Choroid plexus epithelial cell (primary cell): ENCODE data around the gene STK33.

Source experiments
- DNase-seq: peaks from one replicate; pipeline ENCODE4 v3.0.0-alpha.2; 2010; ENCODE audit warnings: low read depth
- H3K4me3 ChIP-seq: 2 replicates; pipeline ENCODE4 v1.5.1; 2011; ENCODE audit warnings: low read depth, mild to moderate bottlenecking, control low read depth, low read length, moderate library complexity
- CTCF ChIP-seq: conservative IDR thresholded peaks from 2 replicates; pipeline ENCODE4 v1.5.1; 2011; ENCODE audit warnings: low read depth, mild to moderate bottlenecking, control low read depth, inconsistent platforms, low read length, moderate library complexity

STK33 gene

DNA sequence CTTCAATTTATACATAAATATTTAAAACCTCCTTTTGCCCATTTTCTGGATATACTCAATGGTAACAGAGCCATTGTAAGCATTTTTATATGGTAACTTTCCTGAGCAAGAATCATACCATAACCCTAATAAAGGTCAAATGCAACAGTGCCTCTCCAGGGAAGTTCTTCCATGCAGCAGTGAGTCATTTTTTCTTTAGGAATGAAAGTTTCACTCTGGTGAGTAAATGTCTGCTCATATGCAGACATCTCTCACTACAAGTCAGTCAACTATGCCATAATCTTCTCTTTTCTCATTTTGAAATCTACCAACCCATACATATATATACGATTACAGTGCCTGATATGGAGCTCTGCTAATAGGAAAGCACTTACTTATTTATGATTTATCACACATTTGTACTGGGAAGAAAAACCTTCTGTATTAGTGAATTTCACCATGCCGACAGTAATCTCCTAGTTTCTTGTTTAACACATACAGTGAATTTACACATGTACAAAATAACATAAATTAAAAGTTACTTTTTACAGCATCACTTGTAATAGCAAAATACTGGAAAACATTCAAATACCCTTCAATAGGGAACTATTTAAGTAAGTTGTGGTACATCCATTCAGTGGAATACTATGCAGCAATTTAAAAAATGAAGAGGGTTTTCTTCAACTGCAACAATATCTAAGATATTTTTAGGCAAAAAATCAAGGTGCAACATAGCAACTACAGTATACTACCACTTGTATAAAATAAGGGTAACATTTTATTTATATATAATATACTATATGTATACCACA, 16.0 kb downstream of the STK33 start:
- no peak overlapping the region for H3K4me3 ChIP-seq
- TF ChIP-seq CTCF = no peak
- peak; percentile 25 for DNase-seq

- no peak for DNase-seq
Observed at GRCh38 chr11:8574798-8575197, 19.2 kb downstream of the STK33 start.

DNA sequence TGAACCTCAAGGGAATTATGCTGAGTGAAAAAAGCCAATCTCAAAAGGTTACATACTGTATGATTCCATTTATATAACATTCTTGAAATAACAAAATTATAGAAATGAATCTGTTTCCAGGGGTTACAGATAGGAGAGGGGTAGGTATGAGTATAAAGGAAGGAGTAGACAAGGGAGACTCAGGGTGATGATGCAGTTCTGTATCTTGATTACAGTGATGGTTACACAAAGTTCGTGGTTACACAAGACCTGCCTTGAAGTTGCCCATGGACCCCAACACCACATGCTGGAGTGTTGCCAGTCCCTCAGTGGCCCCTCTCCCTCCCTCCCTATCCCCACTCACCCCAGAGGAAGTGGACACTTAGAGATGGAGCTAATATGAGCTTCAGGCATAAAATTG, 20.3 kb downstream of the STK33 start:
- no peak overlapping the region for H3K4me3 ChIP-seq
- no peak for DNase-seq
- no peak for TF ChIP-seq CTCF

More at GRCh38 chr11:8574798-8575197, 19.2 kb downstream of the STK33 start:
- H3K4me3 ChIP-seq = no peak overlapping the region
- no peak for TF ChIP-seq CTCF

DNA sequence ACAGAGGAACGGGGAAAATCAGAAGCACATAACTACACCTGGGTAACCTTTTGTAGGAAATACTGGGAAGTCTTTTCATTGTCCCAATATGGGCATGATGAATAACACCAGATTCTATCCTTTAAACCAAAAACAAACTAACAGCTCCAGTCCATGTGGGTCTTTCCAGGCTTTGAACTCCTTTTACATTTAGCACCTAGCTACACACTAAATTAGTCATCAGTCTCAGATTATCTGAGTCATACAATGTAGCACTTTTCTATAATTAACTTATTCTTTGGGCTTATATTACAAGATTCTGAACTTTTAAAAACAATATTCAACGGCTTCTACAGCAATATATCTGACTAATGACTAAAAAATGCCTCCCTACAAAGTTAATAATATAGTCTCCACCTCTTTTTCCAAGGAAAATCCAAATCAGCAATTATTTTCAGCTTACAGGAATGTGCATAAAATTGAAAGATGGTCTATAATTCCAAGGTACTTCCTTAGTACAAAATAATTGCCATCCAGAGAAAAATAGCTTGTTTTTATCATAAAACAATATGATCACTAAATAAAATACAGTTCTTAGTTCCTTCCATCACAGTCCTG, 26.3 kb downstream of the STK33 start:
- no peak overlapping the region for H3K4me3 ChIP-seq
- TF ChIP-seq CTCF = no peak
- DNase-seq = peak; percentile 10

DNA sequence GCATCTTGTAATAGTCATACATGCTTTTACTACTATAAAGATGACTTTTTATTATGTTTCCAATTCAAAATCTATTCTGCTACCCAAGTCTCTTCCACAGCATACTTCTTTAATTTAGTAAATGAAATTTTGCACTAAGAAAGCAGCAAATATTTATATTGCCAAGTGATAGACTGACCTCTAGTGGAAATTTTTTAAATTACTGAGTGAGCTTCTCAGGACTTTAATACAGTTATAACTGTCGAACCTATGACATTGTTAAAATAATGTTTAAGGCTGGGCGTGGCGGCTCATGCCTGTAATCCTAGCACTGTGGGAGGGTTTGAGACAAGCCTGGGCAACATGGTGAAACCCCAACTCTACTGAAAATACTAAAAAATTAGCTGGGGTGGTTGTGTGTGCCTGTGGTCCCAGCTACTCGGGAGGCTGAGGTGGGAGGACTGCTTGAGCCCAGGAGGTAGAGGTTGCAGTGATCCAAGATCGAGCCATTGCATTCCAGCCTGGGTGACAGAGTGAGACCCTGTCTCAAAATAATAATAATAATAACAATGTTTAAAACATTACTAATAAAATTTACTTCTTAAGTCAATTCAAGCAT, 27.3 kb downstream of the STK33 start:
- TF ChIP-seq CTCF = peak; percentile 56
- DNase-seq = peak; percentile 68
- H3K4me3 ChIP-seq = no peak overlapping the region

- no peak overlapping the region for H3K4me3 ChIP-seq
- no peak for TF ChIP-seq CTCF
- no peak for DNase-seq
Observed at GRCh38 chr11:8564526-8564925, 29.5 kb downstream of the STK33 start.
